Psoas muscle (tissue), 8 donors: ENCODE data around the gene IQCK. TPM values are rescaled to one million over a fixed set of nuclear protein-coding genes. Genes with fewer than 3 reads are reported as not detected.

Experiments
- ATAC-seq, 4 donors: fragments of 200-7000 bp; cut with Tn5 transposase; one replicate each; pipeline ENCODE4 v1.9.1; 2020; ENCODE audit warnings: moderate library complexity in 3 of 4, mild to moderate bottlenecking in 2 of 4
- DNase-seq, 2 donors: peaks; one replicate each; pipeline ENCODE4 v3.0.0-alpha.2; 2020
- H3K27ac ChIP-seq: fragments of 200-600 bp; one replicate; pipeline ENCODE4 v1.8.0; 2022
- H3K27me3 ChIP-seq, 3 donors: fragments of 200-600 bp in 1 of 3; one replicate each; pipeline versions ENCODE4 v1.6.1 to v1.8.0; 2013 to 2022; ENCODE audit warnings: low read length in 2 of 3, mild to moderate bottlenecking in 2 of 3, moderate library complexity in 1 of 3; ENCODE audit not compliant: insufficient read depth in 3 of 3
- H3K36me3 ChIP-seq, 2 donors: fragments of 200-600 bp in 1 of 2; one replicate each; pipeline versions ENCODE4 v1.6.1 to v1.8.0; 2013 to 2022; ENCODE audit warnings: low read depth in 1 of 2, mild to moderate bottlenecking in 1 of 2, moderate library complexity in 1 of 2; ENCODE audit not compliant: insufficient read depth in 1 of 2
- H3K4me1 ChIP-seq: fragments of 200-600 bp; one replicate; pipeline ENCODE4 v1.8.0; 2022
- H3K4me3 ChIP-seq: fragments of 200-600 bp; one replicate; pipeline ENCODE4 v1.8.0; 2022; ENCODE audit warnings: mild to moderate bottlenecking
- H3K9me3 ChIP-seq: fragments of 200-600 bp; one replicate; pipeline ENCODE4 v1.8.0; 2022
- CTCF ChIP-seq: fragments of 200-600 bp; IDR thresholded peaks from one replicate; pipeline ENCODE4 v1.8.0; 2022; ENCODE audit warnings: antibody characterized with exemption
- WGBS, 3 donors: extraction: QIAGEN DNeasy Blood & Tissue Kit; methylation state at CpG; one replicate each; pipeline versions ENCODE4 v1.1.6 to v1.1.7; 2013; 5-methylcytosine and 5-hydroxymethylcytosine counted together
- intact Hi-C, 2 donors: fragments of 100-400 bp; cut with DNase I; formaldehyde crosslinking; loops; one replicate each; pipeline versions ENCODE4 v1.11.0 to v1.14.2; 2022
- polyA plus RNA-seq, 3 donors: library from polyadenylated mRNA; stranded (reverse); fragments of 200-250 nt; gene quantifications; one replicate each; pipeline ENCODE4 v1.2.3, GENCODE V29; 2013
- total RNA-seq, 4 donors: library from RNA; stranded (reverse); fragmentation: NEBNext Ultra II Directional in 2 of 4; extraction: Animal tissue kit (Norgen Biotek cat#: 25700) in 2 of 4; gene quantifications; one replicate each; pipeline versions ENCODE4 v1.2.1 to v1.2.4, GENCODE V29; 2021 to 2023
- donor health status: healthy with polysubstance abuse.
- donor health status: DM: no; HTN: no; CAD: no; lungs with moderate emphysema.
- donor health status: Bipolar disorder and iron deficiency.
- donor health status: healthy.
- donor health status: DM: yes; HTN: yes; CAD: no.
- donor health status: DM: no; HTN: no; CAD: no.
- donor health status: DM: no; HTN: no; CAD: no.
- donor health status: DM: yes; HTN: yes; CAD: no.

The IQCK gene
- total and polyA plus RNA-seq, 7 donors, result 4.3 to 9.9 (median 6.3) TPM

- DNase-seq (no peak), ATAC-seq (no peak)
- intact Hi-C loops, result loop anchor here (5.0 kb wide), 3 partner anchors 89 to 164 kb away; partner anchors contain the start of gene GPRC5B (in 1 of the 2)
- H3K27ac ChIP-seq, result peak overlapping the region; percentile 85
- H3K9me3 ChIP-seq, result no peaks in the 10 kb centered on the region
- TF ChIP-seq CTCF, result no peak
- 0 to 2% (median 1%) methylated on average over 21 of the region's 21 CpGs for WGBS, 3 donors
- H3K36me3 ChIP-seq, result peaks cover 2 to 25% of the 10 kb centered on the region in 2 donors
- no peaks in the 10 kb centered on the region for H3K27me3 ChIP-seq
- peaks cover 12% of the 10 kb centered on the region for H3K4me1 ChIP-seq
- peak overlapping the region; percentile 87 for H3K4me3 ChIP-seq
These were observed 524 bp downstream of the IQCK start for GRCh38 chr16:19718624-19718965.

GRCh38 chr16:19722269-19722952 lies 4.3 kb downstream of the IQCK start:
- 84 to 88% (median 85%) methylated on average over 11 of the region's 11 CpGs for WGBS, 3 donors
- intact Hi-C loops, result no loop called here

GRCh38 chr16:19722981-19723380 lies 4.9 kb downstream of the IQCK start:
- no peaks in the 10 kb centered on the region for H3K36me3 ChIP-seq
- H3K27me3 ChIP-seq, result no peaks in the 10 kb centered on the region
- no peaks in the 10 kb centered on the region for H3K4me1 ChIP-seq
- DNase-seq (no peak), ATAC-seq (no peak)
- H3K9me3 ChIP-seq, result no peaks in the 10 kb centered on the region
- no peak overlapping the region for H3K4me3 ChIP-seq
- no peak for TF ChIP-seq CTCF
- WGBS, 3 donors, result 80 to 88% (median 86%) methylated on average over 7 of the region's 7 CpGs
- no peak overlapping the region for H3K27ac ChIP-seq
- intact Hi-C loops, result no loop called here

More at GRCh38 chr16:19722269-19722952, 4.3 kb downstream of the IQCK start:
- Histone ChIP-seq H3K36me3 (no peaks in the 10 kb centered on the region), H3K4me1 (peaks cover under 1% of the 10 kb centered on the region), H3K27me3 (no peaks in the 10 kb centered on the region), H3K4me3 (no peak overlapping the region), H3K9me3 (no peaks in the 10 kb centered on the region), H3K27ac (no peak overlapping the region)
- TF ChIP-seq CTCF, result no peak
- ATAC-seq (no peak), DNase-seq (no peak)

GRCh38 chr16:19728636-19728965 lies 10.5 kb downstream of the IQCK start:
- intact Hi-C loops, result no loop called here
- WGBS, 3 donors, result 89 to 91% (median 90%) methylated on average over 3 of the region's 3 CpGs

More at GRCh38 chr16:19728636-19728965, 10.5 kb downstream of the IQCK start:
- Histone ChIP-seq H3K4me1 (no peaks in the 10 kb centered on the region), H3K9me3 (no peaks in the 10 kb centered on the region), H3K27ac (no peak overlapping the region), H3K36me3 (no peaks in the 10 kb centered on the region), H3K27me3 (no peaks in the 10 kb centered on the region), H3K4me3 (no peak overlapping the region)
- DNase-seq, result no peak
- TF ChIP-seq CTCF, result no peak
- no peak for ATAC-seq
